ENCODE data around the gene KBTBD3. TPM values are rescaled to one million over a fixed set of nuclear protein-coding genes. Genes with fewer than 3 reads are reported as not detected.
"Not testable (repeated sequence)": the region's sequence is repeated elsewhere in the genome, so short reads cannot be mapped to it uniquely, and the experiment has no call there.

The KBTBD3 gene
- total RNA-seq, 6 donors from 2014 or later: 1.2 to 9.6 (median 6.2) TPM

DNA sequence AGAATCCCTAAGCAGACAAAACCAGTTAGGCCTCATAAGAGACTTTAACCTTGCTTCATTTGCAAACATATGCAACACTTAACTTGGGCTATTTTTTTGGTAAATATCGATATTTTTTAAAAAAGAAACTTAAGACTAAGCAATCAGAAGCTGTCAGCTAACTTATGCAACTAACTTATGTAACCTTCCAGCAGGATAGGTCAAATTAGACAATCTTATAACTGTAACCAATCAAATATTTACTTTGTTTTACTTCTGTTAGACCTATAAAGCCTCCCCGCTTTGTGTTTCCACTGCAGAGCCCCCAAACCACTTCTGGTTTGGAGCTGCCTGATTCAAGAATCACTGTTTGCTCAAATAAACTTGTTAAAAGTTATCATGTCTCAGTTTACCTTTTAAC lies 63.1 kb downstream of the KBTBD3 start:
- TF ChIP-seq EP300 (IDR thresholded peaks at IDR 0.05): no peak
- no peak for TF ChIP-seq POLR2A (IDR thresholded peaks at IDR 0.05)
- no peak for TF ChIP-seq POLR2AphosphoS5 (IDR thresholded peaks at IDR 0.05)
- TF ChIP-seq CTCF (IDR thresholded peaks at IDR 0.05): no peak
- WGBS, 2 donors: 79 to 81% methylated on average over 2 of the region's 2 CpGs

GRCh38 chr11:106012744-106013143 lies 64.4 kb downstream of the KBTBD3 start:
- TF ChIP-seq POLR2AphosphoS5 (IDR thresholded peaks at IDR 0.05) (no peak), POLR2A (IDR thresholded peaks at IDR 0.05) (no peak), EP300 (IDR thresholded peaks at IDR 0.05) (no peak), CTCF (IDR thresholded peaks at IDR 0.05) (no peak)
- no peak overlapping the region for H3K4me3 ChIP-seq
- 80 to 82% methylated on average over 3 of the region's 3 CpGs for WGBS, 2 donors

More for the DNA sequence above, 63.1 kb downstream of the KBTBD3 start:
- Histone ChIP-seq H3K27me3 (no peaks in the 10 kb centered on the region), H3K27ac (no peak overlapping the region), H3K9me3 (no peaks in the 10 kb centered on the region), H3K36me3 (peaks cover 0 to 25% (median 16%) of the 10 kb centered on the region in 4 donors), H3K4me3 (no peak overlapping the region), H3K4me1 (peaks cover 6 to 21% (median 16%) of the 10 kb centered on the region in 4 donors)
- DNase-seq: no peak
- ATAC-seq (ENCODE audit: low FRiP score in 2 of 2): no peak

GRCh38 chr11:106011481-106011880 lies 65.7 kb downstream of the KBTBD3 start:
- no peak for TF ChIP-seq POLR2A (IDR thresholded peaks at IDR 0.05)
- no peak for TF ChIP-seq CTCF (IDR thresholded peaks at IDR 0.05)
- no peak for TF ChIP-seq POLR2AphosphoS5 (IDR thresholded peaks at IDR 0.05)
- TF ChIP-seq EP300 (IDR thresholded peaks at IDR 0.05): no peak
- Histone ChIP-seq H3K4me1 (peaks cover 0 to 7% (median 1%) of the 10 kb centered on the region in 4 donors), H3K27me3 (no peaks in the 10 kb centered on the region), H3K36me3 (peaks cover 3 to 48% (median 28%) of the 10 kb centered on the region in 4 donors), H3K27ac (no peak overlapping the region), H3K9me3 (no peaks in the 10 kb centered on the region), H3K4me3 (no peak overlapping the region)
- ATAC-seq (ENCODE audit: low FRiP score in 2 of 2) (no peak), DNase-seq (no peak)
- WGBS, 2 donors: 81 to 84% methylated on average over 2 of the region's 2 CpGs

More at GRCh38 chr11:106012744-106013143, 64.4 kb downstream of the KBTBD3 start:
- Histone ChIP-seq H3K9me3 (no peaks in the 10 kb centered on the region), H3K4me1 (peaks cover 0 to 9% (median 7%) of the 10 kb centered on the region in 4 donors), H3K27me3 (no peaks in the 10 kb centered on the region), H3K27ac (no peak overlapping the region), H3K36me3 (peaks cover 0 to 38% (median 23%) of the 10 kb centered on the region in 4 donors)
- no peak for DNase-seq
- ATAC-seq (ENCODE audit: low FRiP score in 2 of 2): peak in 1 of 2 donors; percentile 61

- not testable (repeated sequence) for H3K4me3 ChIP-seq; H3K27me3 ChIP-seq; H3K4me1 ChIP-seq; DNase-seq; H3K9me3 ChIP-seq; H3K27ac ChIP-seq; ATAC-seq (ENCODE audit: low FRiP score in 2 of 2)
- 93 to 96% methylated on average over 4 of the region's 4 CpGs for WGBS, 2 donors
- H3K36me3 ChIP-seq: peaks cover 3 to 20% (median 11%) of the 10 kb centered on the region in 4 donors
Measured at GRCh38 chr11:106003094-106003493, 74.1 kb downstream of the KBTBD3 start.

- H3K4me1 ChIP-seq: no peaks in the 10 kb centered on the region
- H3K27me3 ChIP-seq: no peaks in the 10 kb centered on the region
- DNase-seq (no peak), ATAC-seq (ENCODE audit: low FRiP score in 2 of 2) (peak in 1 of 2 donors; percentile 26)
- no peak overlapping the region for H3K4me3 ChIP-seq
- H3K9me3 ChIP-seq: peaks cover 0 to 9% (median 4%) of the 10 kb centered on the region in 4 donors
- peaks cover 0 to 8% (median 5%) of the 10 kb centered on the region in 4 donors for H3K36me3 ChIP-seq
- TF ChIP-seq POLR2AphosphoS5 (IDR thresholded peaks at IDR 0.05): no peak
- TF ChIP-seq CTCF (IDR thresholded peaks at IDR 0.05): no peak
- TF ChIP-seq POLR2A (IDR thresholded peaks at IDR 0.05): no peak
- TF ChIP-seq EP300 (IDR thresholded peaks at IDR 0.05): no peak
- H3K27ac ChIP-seq: no peak overlapping the region
- 88 to 90% methylated on average over 4 of the region's 4 CpGs for WGBS, 2 donors
Measured at GRCh38 chr11:106001304-106002012, 75.7 kb downstream of the KBTBD3 start.

Other genes with a start within 250 kb of the KBTBD3 start
- 10 to 100 TPM; 15.4 to 44.3 (median 21.8) TPM for gene MSANTD4, start 55.1 kb downstream of the KBTBD3 start, total RNA-seq
- 10 to 100 TPM; 21.3 to 31.4 (median 28.2) TPM for gene AASDHPPT, start 315 bp upstream of the KBTBD3 start, total RNA-seq